OCI-LY7 (cell line): ENCODE measurements around the gene KCNQ1.

Experiments
- CTCF ChIP-seq: fragments of 200-600 bp; sonication (generic); conservative IDR thresholded peaks from 2 replicates; pipeline ENCODE4 v1.5.1; 2014; ENCODE audit warnings: mild to moderate bottlenecking, antibody characterized with exemption, low read length, moderate library complexity, mixed read lengths
- EZH2phosphoT487 ChIP-seq: fragments of 200-600 bp; sonication (generic); IDR thresholded peaks from 2 replicates; pipeline ENCODE4 v1.6.1; 2018; ENCODE audit warnings: low read depth, borderline replicate concordance, mild to moderate bottlenecking, mixed run types, antibody characterized with exemption, low read length, moderate library complexity, mixed read lengths

GRCh38 chr11:2448661-2449547, 4.1 kb downstream of the KCNQ1 start:
- TF ChIP-seq CTCF (no peak), EZH2phosphoT487 (no peak)
